Measurements from ENCODE around the gene AP3S1. TPM values are rescaled to one million over a fixed set of nuclear protein-coding genes. Genes with fewer than 3 reads are reported as not detected.
A peak's percentile ranks its signal among the peaks of the same experiment; 100 is the strongest.

The AP3S1 gene
- 76.0 and 111 TPM in 2 replicates for total RNA-seq (2014; rRNA removed; shearing (Covaris generic))
- 89.5 and 103 TPM in 2 replicates for total RNA-seq (2022)
- Bru-seq, nascent RNA: percentile 84 among the genes with signal in this experiment
- percentile 73 among the genes with signal in this experiment for BruChase-seq, experiment 1, labeled RNA remaining after a 6-hour chase
- percentile 75 among the genes with signal in this experiment for BruChase-seq, experiment 2, labeled RNA remaining after a 2-hour chase
- long read RNA-seq, transcript AP3S1-201 (6 exons, 1,730 nt): major isoform, 168 of 201 reads
- long read RNA-seq, partial matches to known transcripts: 1 of 201 reads
- long read RNA-seq, other reads (novel, unspliced or antisense): 31 of 201 reads

DNA sequence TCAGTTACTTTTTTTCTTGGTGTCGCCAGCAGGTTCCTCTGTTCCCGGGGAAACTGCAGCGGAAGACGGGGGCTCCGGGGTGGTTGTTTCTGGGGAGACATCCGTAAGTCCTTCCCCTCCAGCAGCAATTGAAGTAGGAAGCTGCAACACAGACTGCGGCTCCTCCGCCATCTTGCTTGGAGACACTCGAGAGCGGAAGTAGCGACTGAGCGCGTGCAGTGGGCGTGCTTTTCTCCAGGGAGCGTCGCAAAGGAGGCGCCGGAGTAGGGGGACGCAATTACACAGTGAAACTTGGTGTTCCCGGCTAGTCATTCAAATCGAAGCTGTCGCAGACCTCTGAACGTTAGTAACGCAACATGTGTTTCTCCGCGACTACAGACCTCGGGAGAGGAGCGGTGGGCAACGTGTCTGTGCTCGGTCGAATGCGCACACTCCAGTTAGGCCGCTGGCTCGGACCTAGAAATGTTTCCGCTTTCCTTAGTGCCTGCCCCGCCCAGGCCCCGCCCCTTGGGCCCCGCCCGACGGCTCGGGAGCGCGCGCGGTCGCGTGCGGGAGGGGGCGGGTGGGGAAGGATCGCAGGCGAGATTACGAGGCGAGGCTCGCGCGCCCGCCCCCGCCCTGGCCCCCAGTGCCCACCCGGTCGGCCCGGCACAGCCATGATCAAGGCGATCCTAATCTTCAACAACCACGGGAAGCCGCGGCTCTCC is at the start of gene AP3S1, which contains the start of gene ATG12:
Gene AP3S1 (plus strand): TSS at position 554 of the 707 bp plus-strand sequence. CDS start 103 bp downstream, at position 657.
Gene ATG12 (minus strand): TSS at position 184 of the 707 bp plus-strand sequence. CDS start 13 bp downstream, at position 171.
- Histone ChIP-seq H3K79me2 (ENCODE audit: insufficient read depth, low read depth, low read length) (peaks cover 90% of the 10 kb centered on the region), H3K9me2 (ENCODE audit: insufficient read depth, low read length) (no peaks in the 10 kb centered on the region), H3K4me1 (ENCODE audit: insufficient read depth, low read length, poor library complexity, severe bottlenecking) (peaks cover 57% of the 10 kb centered on the region), H3K9me3 (ENCODE audit: low read length) (no peaks in the 10 kb centered on the region), H4K20me1 (ENCODE audit: insufficient read depth, low read length) (peaks cover 34% of the 10 kb centered on the region), H3K27ac (ENCODE audit: low read depth, low read length, poor library complexity, severe bottlenecking) (peak within 1 kb of the TSS; percentile 80), H2AFZ (ENCODE audit: low read length) (peak within 1 kb of the TSS; percentile 50), H3K4me2 (ENCODE audit: low read length) (peak within 1 kb of the TSS; percentile 81), H3K36me3 (ENCODE audit: insufficient read depth, low read length) (peaks cover 21% of the 10 kb centered on the region), H3K4me3 (ENCODE audit: low read depth, low read length, poor library complexity, severe bottlenecking) (peak within 1 kb of the TSS; percentile 90)
- ChIA-PET POLR2A (interaction anchor here (0.8 to 1.3 kb wide), 5 partner anchors 33 to 218 kb away, joined by 3 to 5 read pairs (median 3); partner anchors contain the start of gene TMED7), CTCF (ENCODE audit: unreplicated experiment) (no interaction called here)
- peak; percentile 95 for DNase-seq (ENCODE audit: low spot score)
- BruUV-seq (replicated peaks): no TSS peak
- intact Hi-C loops (cut with micrococcal nuclease; ENCODE audit: unreplicated experiment): loop anchor here (2.0 to 5.0 kb wide), 6 partner anchors 196 to 544 kb away; partner anchors contain the start of genes CCDC112, COMMD10, FEM1C and TMED7
- TF ChIP-seq EZH2phosphoT487 (IDR thresholded peaks at IDR 0.05; ENCODE audit: borderline replicate concordance, low read depth, low read length): no peak
- TF ChIP-seq, protein P1, sequence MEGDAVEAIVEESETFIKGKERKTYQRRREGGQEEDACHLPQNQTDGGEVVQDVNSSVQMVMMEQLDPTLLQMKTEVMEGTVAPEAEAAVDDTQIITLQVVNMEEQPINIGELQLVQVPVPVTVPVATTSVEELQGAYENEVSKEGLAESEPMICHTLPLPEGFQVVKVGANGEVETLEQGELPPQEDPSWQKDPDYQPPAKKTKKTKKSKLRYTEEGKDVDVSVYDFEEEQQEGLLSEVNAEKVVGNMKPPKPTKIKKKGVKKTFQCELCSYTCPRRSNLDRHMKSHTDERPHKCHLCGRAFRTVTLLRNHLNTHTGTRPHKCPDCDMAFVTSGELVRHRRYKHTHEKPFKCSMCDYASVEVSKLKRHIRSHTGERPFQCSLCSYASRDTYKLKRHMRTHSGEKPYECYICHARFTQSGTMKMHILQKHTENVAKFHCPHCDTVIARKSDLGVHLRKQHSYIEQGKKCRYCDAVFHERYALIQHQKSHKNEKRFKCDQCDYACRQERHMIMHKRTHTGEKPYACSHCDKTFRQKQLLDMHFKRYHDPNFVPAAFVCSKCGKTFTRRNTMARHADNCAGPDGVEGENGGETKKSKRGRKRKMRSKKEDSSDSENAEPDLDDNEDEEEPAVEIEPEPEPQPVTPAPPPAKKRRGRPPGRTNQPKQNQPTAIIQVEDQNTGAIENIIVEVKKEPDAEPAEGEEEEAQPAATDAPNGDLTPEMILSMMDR (conservative IDR thresholded peaks at IDR 0.05; ENCODE audit: low read length): no peak

DNA sequence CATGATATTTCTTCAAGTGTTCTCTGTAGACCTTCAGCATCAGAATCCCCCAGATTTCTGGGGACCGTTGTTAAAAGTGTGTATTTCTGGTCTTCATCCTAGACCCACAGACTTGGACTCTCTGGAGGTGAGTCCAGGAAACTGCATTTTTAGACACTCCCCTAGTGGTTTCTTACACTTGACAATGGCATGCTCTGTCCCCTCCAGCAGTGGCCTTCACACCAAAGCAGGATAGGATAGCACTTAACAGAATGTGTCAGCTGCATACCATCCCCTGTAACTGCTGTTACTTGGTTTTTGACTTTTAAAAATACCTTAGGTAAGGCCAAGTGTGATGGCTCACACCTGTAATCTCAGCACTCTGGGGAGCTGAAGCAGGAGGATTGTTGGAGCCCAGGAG is 46.0 kb upstream of the AP3S1 start:
- no peaks in the 10 kb centered on the region for H4K20me1 ChIP-seq (ENCODE audit: insufficient read depth, low read length)
- H3K4me1 ChIP-seq (ENCODE audit: insufficient read depth, low read length, poor library complexity, severe bottlenecking): no peaks in the 10 kb centered on the region
- BruUV-seq (replicated peaks): no TSS peak
- ChIA-PET POLR2A (interaction anchor here (1.4 kb wide), 1 partner anchor 13 kb away, joined by 6 read pairs; no protein-coding TSS in a partner anchor), CTCF (ENCODE audit: unreplicated experiment) (no interaction called here)
- H3K4me3 ChIP-seq (ENCODE audit: low read depth, low read length, poor library complexity, severe bottlenecking): no peak overlapping the region
- no peaks in the 10 kb centered on the region for H3K9me3 ChIP-seq (ENCODE audit: low read length)
- H3K79me2 ChIP-seq (ENCODE audit: insufficient read depth, low read depth, low read length): no peaks in the 10 kb centered on the region
- DNase-seq (ENCODE audit: low spot score): no peak
- intact Hi-C loops (cut with micrococcal nuclease; ENCODE audit: unreplicated experiment): no loop called here
- H3K36me3 ChIP-seq (ENCODE audit: insufficient read depth, low read length): no peaks in the 10 kb centered on the region
- no peak overlapping the region for H3K27ac ChIP-seq (ENCODE audit: low read depth, low read length, poor library complexity, severe bottlenecking)
- no peak overlapping the region for H3K4me2 ChIP-seq (ENCODE audit: low read length)
- no peaks in the 10 kb centered on the region for H3K9me2 ChIP-seq (ENCODE audit: insufficient read depth, low read length)
- TF ChIP-seq, protein P1 (conservative IDR thresholded peaks at IDR 0.05; ENCODE audit: low read length): no peak
- TF ChIP-seq EZH2phosphoT487 (IDR thresholded peaks at IDR 0.05; ENCODE audit: borderline replicate concordance, low read depth, low read length): no peak
- H2AFZ ChIP-seq (ENCODE audit: low read length): no peak overlapping the region

Data from OCI-LY7 (cell line).